ENCODE data around the gene HRNR.

HRNR gene

DNA sequence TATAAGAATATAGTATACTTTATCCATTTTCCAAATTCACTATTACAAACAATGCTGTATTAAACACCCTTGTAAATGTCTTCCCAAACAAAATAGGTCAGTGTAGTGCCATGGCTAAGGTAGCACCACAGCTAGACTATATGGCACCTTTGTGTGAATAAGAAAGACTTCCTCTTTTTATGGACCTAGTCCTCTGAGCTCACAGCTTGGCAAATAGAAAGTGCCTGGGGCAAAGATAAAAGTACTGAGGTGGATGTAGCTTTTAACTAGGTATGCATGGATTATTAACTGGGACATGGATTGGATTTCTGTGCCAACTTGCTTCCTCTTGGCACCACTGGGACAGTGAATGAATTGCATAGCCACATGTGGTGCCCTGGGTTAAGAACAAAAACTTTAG, 25.0 kb downstream of the HRNR start:
- Mint-ChIP-seq H3K27me3 (peaks cover 8% of the 10 kb centered on the region), H3K9me3 (ENCODE audit: low read depth) (no peaks in the 10 kb centered on the region), H3K36me3 (peaks cover 8% of the 10 kb centered on the region), H3K4me1 (ENCODE audit: low read depth) (no peaks in the 10 kb centered on the region), H3K4me3 (no peak overlapping the region), H3K27ac (no peak overlapping the region)

DNA sequence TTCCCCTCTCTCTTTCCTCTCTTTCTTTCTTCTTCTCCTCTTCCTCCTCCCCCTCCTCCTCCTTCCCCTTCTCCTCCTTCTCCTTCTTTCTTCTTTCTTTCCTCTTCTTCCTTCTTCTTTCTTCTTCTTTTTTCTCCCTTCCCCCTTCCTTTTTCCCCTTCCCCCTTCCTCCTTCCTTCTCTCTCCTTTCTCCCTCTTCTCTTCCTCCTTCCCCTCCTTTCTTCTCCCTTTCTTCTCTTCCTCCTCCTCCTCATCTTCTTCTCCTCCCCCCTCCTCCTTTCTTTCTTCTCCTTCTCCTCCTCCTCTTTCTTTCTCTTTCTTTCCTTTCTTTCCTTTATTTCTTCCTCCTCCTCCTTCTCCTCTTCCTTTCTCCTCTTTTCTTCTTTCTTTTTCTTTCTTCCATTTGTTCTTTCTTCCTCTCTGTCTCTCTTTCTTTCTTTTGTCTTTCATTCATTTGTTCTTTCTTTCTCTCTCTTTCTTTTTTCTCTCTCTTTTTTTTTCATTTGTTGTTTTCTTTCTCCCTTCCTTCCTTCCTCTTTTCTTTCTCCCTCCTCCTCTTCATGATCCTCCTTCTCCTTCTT, 26.5 kb downstream of the HRNR start:
- H3K4me1 Mint-ChIP-seq (ENCODE audit: low read depth), result no peaks in the 10 kb centered on the region
- no peak overlapping the region for H3K27ac Mint-ChIP-seq
- H3K4me3 Mint-ChIP-seq, result no peak overlapping the region
- H3K27me3 Mint-ChIP-seq, result peaks cover 8% of the 10 kb centered on the region
- H3K36me3 Mint-ChIP-seq, result peaks cover 8% of the 10 kb centered on the region
- no peaks in the 10 kb centered on the region for H3K9me3 Mint-ChIP-seq (ENCODE audit: low read depth)

GRCh38 chr1:152191711-152192110, 32.3 kb downstream of the HRNR start:
- no peak overlapping the region for H3K27ac Mint-ChIP-seq
- peaks cover 4% of the 10 kb centered on the region for H3K4me1 Mint-ChIP-seq (ENCODE audit: low read depth)
- H3K9me3 Mint-ChIP-seq (ENCODE audit: low read depth), result no peaks in the 10 kb centered on the region
- H3K27me3 Mint-ChIP-seq, result no peaks in the 10 kb centered on the region
- no peaks in the 10 kb centered on the region for H3K36me3 Mint-ChIP-seq
- no peak overlapping the region for H3K4me3 Mint-ChIP-seq

- Mint-ChIP-seq H3K4me3 (no peak overlapping the region), H3K36me3 (no peaks in the 10 kb centered on the region), H3K4me1 (ENCODE audit: low read depth) (peaks cover 4% of the 10 kb centered on the region), H3K9me3 (ENCODE audit: low read depth) (no peaks in the 10 kb centered on the region), H3K27ac (no peak overlapping the region), H3K27me3 (no peaks in the 10 kb centered on the region)
Measured at GRCh38 chr1:152191260-152191659, 32.7 kb downstream of the HRNR start.

- Mint-ChIP-seq H3K36me3 (no peaks in the 10 kb centered on the region), H3K4me1 (ENCODE audit: low read depth) (peaks cover 4% of the 10 kb centered on the region), H3K9me3 (ENCODE audit: low read depth) (no peaks in the 10 kb centered on the region), H3K27ac (no peak overlapping the region), H3K27me3 (no peaks in the 10 kb centered on the region), H3K4me3 (no peak overlapping the region)
Measured at GRCh38 chr1:152190589-152190988, 33.4 kb downstream of the HRNR start.

DNA sequence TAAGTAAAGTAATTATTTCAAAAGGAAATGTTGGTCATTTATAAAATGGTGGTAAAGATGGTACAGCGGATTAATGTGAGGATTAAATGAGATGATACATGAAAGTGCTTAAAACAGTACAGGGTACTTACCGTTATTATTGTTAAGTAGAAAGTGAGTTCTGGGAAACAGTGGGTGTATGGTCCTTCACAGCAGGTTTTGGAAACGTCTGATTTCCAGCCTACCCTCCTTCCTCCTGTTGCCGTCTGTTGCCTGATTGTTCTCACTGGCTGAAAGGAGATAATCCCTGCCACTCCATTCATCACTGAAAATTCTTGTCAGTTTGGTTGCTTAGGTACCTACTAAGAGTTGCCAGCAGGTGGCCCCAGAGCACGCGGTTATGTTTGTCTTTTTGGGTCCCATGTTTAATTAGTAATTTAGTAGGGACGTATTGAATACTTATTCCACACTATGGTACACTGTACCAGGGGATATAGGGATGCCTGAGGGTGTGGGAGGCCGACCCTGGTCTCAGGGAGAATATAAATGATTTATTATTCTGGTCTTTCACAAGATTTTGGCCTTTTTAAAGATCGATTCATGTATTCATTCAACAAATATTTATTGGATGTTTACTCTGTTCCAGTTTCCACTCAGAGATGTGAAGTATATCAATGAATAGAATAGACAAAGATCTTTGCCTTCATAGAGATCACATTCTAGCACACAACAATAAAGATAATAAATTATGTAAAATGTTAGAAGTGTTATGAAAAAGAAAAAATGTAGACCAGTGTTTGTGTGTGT, 34.1 kb downstream of the HRNR start:
- Mint-ChIP-seq H3K27ac (peak overlapping the region; percentile 66), H3K9me3 (ENCODE audit: low read depth) (no peaks in the 10 kb centered on the region), H3K4me1 (ENCODE audit: low read depth) (peaks cover 6% of the 10 kb centered on the region), H3K27me3 (no peaks in the 10 kb centered on the region), H3K36me3 (no peaks in the 10 kb centered on the region), H3K4me3 (peak overlapping the region; percentile 89)

DNA sequence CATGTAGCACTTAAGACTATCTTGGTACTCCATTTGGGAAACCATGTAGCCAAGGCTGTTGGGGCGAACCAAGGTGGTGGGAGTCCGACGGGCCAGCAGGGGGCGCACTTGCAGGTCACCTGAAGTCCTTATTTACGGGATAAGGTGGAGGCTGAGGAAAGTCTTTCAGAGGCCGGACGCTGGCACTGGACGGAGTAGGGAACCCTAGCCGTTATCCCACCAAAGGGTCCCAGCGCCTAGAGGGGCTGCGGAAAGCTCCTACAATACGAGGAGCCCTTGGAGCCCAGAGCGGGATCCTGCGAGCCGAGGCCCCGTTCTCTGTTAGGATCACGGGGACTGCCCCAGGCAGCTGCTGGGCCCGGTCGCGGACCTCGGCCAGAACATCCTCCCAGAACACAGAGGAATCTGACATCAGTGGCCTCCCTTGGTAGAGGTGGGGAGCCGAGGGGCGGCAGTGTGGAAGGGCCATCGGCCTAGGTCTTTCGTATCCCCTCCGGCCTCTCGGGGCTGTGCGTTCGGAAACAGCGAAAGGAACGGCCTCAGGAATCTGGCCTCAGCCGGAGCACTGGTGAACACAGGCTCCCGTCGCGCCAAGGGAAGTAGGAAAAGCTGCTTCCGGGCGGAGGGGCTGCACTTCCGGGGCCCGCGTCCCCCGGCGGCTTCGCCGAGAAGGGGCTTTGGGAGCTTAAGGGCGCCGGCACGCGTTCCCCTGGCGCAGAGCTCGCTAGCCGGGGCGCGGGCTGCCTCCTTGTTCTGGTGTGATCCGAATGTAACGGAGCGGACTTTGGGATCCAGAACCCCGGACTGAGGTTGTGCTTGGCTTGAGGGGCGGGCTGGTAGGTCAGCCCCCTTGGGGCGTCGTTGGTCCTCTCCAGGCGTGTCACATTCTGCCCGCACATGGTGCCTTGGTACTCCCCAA, 35.1 kb downstream of the HRNR start:
- Mint-ChIP-seq H3K9me3 (ENCODE audit: low read depth) (no peaks in the 10 kb centered on the region), H3K27me3 (peaks cover 3% of the 10 kb centered on the region), H3K4me3 (peak overlapping the region; percentile 89), H3K4me1 (ENCODE audit: low read depth) (peaks cover 6% of the 10 kb centered on the region), H3K27ac (peak overlapping the region; percentile 66), H3K36me3 (no peaks in the 10 kb centered on the region)

DNA sequence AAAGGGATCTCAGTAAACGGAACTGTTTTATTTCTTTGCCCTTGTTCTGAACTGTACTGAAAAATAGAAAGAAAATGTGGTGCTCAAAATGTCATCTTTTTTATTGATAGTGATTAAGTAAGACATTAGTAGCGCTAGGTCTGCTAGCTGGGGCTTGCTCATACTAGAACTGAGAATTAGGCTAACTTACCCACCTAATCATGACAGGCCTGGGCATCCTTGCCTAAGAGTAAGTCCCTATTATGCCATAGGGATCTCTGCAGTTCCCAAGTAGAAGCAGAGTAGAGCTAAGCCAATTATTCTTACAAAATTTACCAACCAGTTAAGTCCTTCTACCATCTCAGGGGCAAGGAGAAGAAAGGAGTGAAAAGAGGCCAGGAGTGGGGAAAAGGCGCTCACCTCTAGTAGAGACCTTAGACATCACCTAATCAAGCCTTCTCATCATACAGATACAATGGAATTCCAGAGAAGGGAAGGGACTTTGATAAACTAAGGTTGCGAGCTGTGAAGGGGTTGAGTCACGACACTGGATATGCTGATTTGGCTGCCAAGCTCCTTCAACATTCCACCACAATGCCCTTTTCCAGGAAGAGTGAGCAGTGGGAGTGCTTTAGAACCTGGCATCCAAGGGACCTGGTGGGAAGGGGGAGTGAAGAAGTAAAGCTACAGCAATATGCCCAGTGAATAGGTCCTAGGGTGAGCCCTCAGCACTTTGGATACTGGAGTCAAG, 37.3 kb downstream of the HRNR start:
- Mint-ChIP-seq H3K36me3 (no peaks in the 10 kb centered on the region), H3K27me3 (peaks cover 3% of the 10 kb centered on the region), H3K4me3 (no peak overlapping the region), H3K9me3 (ENCODE audit: low read depth) (no peaks in the 10 kb centered on the region), H3K4me1 (ENCODE audit: low read depth) (peaks cover 6% of the 10 kb centered on the region), H3K27ac (no peak overlapping the region)

- H3K4me3 Mint-ChIP-seq, result no peak overlapping the region
- H3K36me3 Mint-ChIP-seq, result no peaks in the 10 kb centered on the region
- H3K9me3 Mint-ChIP-seq (ENCODE audit: low read depth), result no peaks in the 10 kb centered on the region
- H3K27me3 Mint-ChIP-seq, result peaks cover 3% of the 10 kb centered on the region
- H3K4me1 Mint-ChIP-seq (ENCODE audit: low read depth), result peaks cover 6% of the 10 kb centered on the region
- no peak overlapping the region for H3K27ac Mint-ChIP-seq
Measured at GRCh38 chr1:152185544-152186391, 38.2 kb downstream of the HRNR start.

DNA sequence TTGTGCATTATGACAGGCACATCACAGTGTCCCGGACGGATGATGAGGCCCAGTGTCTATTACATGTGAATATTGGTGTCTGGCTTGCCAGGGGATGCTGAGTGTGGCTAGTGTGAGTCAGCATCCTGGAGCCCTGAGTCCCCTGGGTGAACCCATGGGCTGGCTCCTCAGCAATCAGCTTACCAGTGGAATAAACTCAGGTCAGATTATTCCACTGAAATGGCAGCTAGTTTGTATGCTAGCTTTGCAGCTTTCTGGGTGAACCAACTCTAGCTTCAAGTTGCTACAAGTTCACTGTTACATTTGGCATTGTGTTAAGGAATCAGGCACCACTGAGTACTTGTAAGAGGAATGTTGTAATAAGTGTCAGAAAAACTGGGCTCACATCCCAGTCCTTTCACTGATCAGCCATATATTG, 41.0 kb downstream of the HRNR start:
- Mint-ChIP-seq H3K4me1 (ENCODE audit: low read depth) (peaks cover 2% of the 10 kb centered on the region), H3K9me3 (ENCODE audit: low read depth) (no peaks in the 10 kb centered on the region), H3K27me3 (peaks cover 3% of the 10 kb centered on the region), H3K36me3 (no peaks in the 10 kb centered on the region), H3K4me3 (no peak overlapping the region), H3K27ac (no peak overlapping the region)

- no peak overlapping the region for H3K4me3 Mint-ChIP-seq
- H3K27me3 Mint-ChIP-seq, result peaks cover 3% of the 10 kb centered on the region
- H3K27ac Mint-ChIP-seq, result no peak overlapping the region
- no peaks in the 10 kb centered on the region for H3K9me3 Mint-ChIP-seq (ENCODE audit: low read depth)
- H3K4me1 Mint-ChIP-seq (ENCODE audit: low read depth), result peaks cover 2% of the 10 kb centered on the region
- no peaks in the 10 kb centered on the region for H3K36me3 Mint-ChIP-seq
Measured at GRCh38 chr1:152182431-152182830, 41.6 kb downstream of the HRNR start.

- H3K9me3 Mint-ChIP-seq (ENCODE audit: low read depth), result peaks cover 2% of the 10 kb centered on the region
- peaks cover 4% of the 10 kb centered on the region for H3K36me3 Mint-ChIP-seq
- H3K27ac Mint-ChIP-seq, result no peak overlapping the region
- H3K27me3 Mint-ChIP-seq, result peaks cover 8% of the 10 kb centered on the region
- no peaks in the 10 kb centered on the region for H3K4me1 Mint-ChIP-seq (ENCODE audit: low read depth)
- no peak overlapping the region for H3K4me3 Mint-ChIP-seq
Measured at GRCh38 chr1:152179566-152179965, 44.4 kb downstream of the HRNR start.

- Mint-ChIP-seq H3K4me1 (ENCODE audit: low read depth) (peaks cover 6% of the 10 kb centered on the region), H3K27ac (no peak overlapping the region), H3K4me3 (no peak overlapping the region), H3K9me3 (ENCODE audit: low read depth) (no peaks in the 10 kb centered on the region), H3K27me3 (peaks cover 1% of the 10 kb centered on the region), H3K36me3 (no peaks in the 10 kb centered on the region)
Measured at GRCh38 chr1:152170287-152170905, 53.6 kb downstream of the HRNR start.
